GM19035 (cell line): ENCODE measurements around the gene KCNQ5.

Experiments used
- ATAC-seq: cut with Tn5 transposase; IDR thresholded peaks from one replicate; pipeline ENCODE4 v1.9.1; 2021; ENCODE audit not compliant: unreplicated experiment

The KCNQ5 gene

DNA sequence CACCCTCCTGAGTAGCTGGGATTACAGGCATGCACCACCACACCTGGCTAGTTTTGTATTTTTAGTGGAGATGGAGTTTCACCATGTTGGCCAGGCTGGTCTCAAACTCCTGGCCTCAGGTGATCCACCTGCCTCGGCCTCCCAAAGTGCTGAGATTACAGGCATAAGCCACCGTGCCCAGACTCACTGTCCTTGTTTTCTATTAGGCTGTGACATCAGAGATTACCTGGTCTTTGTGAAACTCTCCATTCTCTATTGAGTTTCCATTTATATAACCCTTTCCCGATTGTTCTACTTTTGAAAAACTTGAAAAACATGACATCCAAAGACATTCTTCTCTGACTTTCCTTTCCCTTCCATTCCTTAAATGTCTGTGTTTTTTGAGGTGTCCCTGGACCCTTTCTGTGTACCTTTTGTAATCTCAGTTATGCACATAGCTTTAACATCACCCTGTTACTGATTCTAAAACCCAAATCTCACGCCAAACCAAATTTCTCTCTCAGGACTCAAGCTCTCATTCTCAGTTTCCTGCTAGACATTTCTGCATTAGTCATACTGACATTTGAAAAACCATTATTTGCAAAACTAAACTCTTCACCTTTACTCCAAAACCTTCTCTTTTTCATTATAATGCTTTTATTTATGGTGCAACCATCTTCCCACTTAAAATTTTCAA is 466.4 kb downstream of the KCNQ5 start:
- peak; percentile 76 for ATAC-seq

- ATAC-seq = no peak
Measured at GRCh38 chr6:73104921-73105320, 483.1 kb downstream of the KCNQ5 start.

- no peak for ATAC-seq
Measured at GRCh38 chr6:73107016-73107415, 485.2 kb downstream of the KCNQ5 start.

- ATAC-seq = no peak
Measured at GRCh38 chr6:73108949-73109348, 487.1 kb downstream of the KCNQ5 start.

DNA sequence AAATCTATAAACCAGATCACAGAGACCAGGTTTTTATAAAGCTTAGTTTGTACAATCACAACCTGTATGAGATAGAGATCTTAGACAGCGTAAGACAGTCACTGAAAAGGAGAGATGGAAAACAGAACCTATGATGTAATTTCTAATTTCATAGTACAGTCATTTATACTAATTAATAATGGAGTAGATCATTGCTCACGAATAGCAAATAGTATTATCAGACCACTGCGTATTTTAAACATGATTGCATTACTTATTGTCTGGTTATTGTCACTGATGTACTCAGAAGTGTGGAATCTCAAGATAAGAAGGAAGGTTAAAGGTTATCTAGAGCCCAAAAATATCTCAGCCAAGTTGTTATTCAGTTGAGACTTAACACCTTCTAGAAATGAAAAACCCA is 487.8 kb downstream of the KCNQ5 start:
- no peak for ATAC-seq

GRCh38 chr6:73116330-73116729 is 494.5 kb downstream of the KCNQ5 start:
- no peak for ATAC-seq

- ATAC-seq = no peak
Measured at GRCh38 chr6:73121421-73121993, 499.6 kb downstream of the KCNQ5 start.

DNA sequence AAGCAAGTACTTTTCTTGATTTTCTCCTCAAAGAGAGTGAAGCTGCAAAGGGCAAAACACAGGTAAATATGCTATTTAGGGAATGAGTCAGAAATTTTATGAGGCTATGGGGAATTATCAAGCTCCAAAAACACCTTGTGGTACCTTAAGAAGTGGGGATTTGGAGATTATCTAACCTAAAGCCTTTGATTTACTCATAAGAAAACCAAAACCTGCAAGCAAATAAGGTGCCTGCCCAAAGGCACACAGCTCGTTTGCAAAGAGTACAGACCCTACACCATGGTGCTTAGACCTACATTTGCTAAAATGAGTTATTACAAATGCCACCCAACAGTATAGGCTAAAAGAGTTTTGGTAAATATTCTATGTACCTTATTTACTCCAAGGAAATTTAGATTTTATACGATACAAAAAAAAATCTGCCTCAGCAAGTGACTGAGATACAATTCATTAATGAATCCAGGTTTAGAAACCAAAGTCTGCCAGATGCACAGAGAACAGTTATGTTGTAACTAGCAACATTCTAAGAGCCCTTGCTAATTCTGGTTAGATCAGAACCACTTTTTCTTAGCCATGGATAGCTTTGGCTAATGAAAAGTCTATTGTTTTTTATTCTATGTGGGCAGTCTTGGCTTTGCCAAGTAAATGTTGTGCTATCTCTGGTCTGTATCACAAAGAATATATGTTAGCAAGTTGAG is 501.9 kb downstream of the KCNQ5 start:
- peak; percentile 91 for ATAC-seq

GRCh38 chr6:73129653-73130443 is 508.0 kb downstream of the KCNQ5 start:
- peak; percentile 98 for ATAC-seq

DNA sequence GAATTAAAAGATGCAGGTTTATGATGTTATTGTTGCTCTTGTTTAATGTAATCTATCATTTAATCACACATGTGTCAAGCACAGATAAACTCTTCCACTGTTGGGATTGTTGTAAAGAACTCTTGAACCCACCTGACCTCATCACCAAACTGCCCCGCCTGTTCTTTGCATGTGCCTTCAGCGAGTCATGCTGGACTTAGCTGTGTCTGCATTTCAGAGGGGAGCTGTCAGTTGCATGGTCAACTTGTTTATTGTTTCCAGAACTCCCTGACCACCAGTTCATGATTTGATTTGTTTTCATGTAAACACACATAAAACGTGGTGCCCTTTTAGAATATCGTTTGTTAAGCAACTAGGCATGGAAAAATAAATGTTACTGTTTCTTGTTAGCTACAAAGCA is 509.8 kb downstream of the KCNQ5 start:
- ATAC-seq = no peak

DNA sequence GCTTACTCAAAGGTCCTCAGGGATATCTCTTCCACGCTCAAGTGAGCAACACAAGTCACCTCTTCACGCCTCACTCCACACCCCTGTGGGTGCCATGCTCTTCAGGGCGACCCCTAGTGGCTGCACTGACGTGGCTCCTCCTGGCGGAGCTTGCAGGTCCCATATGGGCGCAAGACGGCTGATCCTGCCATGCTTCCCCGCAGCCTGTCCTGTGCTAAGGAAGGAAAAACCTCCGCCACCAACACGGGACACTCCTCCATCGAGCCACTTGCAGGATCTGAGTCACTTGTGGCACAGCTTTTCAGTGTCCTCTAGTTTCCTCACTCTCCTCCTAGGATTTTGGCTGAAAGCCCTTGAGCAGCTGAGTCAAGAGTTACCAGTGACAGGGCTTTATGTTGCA is 512.7 kb downstream of the KCNQ5 start:
- ATAC-seq = no peak

DNA sequence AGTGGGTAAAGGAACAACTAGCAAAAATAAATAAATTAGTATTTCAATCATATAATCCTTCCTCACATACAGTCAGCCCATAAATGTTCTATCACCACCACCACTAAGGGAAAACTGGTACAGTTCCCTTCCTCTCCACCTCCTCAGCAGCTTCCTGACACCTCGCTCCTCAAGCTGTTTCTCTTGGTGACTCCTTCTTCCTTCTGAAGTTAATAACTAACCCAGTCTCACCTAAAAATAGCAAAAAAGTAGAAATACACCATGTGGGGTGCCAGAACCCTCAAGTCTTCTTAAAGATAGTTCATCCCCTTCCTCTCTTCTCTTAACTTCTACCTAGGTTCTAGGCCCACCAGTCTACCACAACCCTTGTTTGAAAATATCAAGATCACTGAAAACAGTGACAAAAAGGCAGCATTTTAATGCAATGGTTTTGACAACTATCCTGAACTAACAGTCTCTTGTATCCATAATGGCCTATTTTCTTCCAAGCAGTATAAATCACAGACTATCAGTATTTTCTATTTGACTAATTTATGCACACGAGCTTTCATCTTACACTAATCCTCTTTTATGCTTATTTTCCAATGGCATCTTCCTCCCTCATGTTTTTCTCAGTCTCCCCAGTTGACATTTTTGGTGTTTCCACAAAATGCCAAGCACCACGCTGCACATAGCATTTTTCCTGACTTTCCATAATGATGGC is 518.0 kb downstream of the KCNQ5 start:
- ATAC-seq = no peak

- ATAC-seq = no peak
Measured at GRCh38 chr6:73143551-73143950, 521.7 kb downstream of the KCNQ5 start.

DNA sequence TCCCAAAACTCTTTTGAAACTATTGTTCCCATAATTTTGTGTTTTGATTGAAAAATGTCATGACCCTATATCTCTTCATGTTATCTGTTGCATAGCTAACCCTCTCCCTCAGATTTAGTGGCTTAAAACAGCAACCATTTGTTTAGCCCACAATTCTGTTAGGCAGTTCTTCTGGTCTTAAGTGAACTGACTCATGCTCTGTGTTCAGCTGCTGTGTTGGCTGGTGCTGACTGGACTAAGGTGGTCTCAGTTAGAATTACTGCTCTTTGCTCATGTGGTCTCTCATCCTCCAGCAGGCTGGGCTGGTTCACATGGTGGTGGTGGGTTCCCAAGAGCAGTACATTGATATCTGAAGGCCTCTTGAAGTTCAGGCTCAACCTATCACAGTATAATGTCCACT is 522.7 kb downstream of the KCNQ5 start:
- ATAC-seq = no peak

- ATAC-seq = peak; percentile 58
Measured at GRCh38 chr6:73145690-73146089, 523.8 kb downstream of the KCNQ5 start.

DNA sequence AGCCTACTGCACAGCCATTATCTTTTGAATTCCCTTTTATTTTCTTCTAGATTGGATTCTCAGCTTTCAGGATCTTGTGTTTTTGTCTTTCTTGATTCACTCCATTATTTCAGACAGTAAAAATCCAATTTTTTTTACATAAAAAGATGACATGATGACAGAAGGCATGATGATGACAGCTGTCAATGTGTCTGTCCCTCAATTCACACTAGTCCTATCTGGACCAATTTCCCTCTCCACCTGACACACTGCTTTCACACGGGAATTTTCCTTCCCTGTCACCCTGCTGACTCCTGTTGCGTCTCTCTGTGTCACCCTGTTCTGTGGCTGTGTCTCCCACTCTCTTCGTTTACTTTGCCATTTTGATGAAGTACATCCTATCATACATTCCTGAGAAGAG is 529.9 kb downstream of the KCNQ5 start:
- ATAC-seq = no peak

DNA sequence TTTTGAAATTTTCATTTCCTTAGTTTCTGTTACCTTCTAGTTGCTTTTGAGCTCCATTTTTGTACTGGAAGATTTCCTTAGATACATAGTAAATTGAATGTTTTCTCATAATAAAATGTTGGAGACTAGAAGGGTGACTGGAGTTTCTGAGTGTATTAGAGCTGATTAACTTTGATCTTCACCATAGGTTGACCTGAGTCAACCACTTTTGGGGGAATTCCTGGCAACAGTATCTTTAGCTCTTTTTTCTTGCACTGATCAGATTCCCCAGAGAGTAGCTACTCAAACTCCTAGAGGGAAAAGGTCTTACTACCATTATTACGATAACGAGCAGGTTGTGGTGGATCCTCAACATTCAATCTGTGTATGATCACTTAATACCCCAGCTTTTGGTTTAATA is 530.7 kb downstream of the KCNQ5 start:
- no peak for ATAC-seq

DNA sequence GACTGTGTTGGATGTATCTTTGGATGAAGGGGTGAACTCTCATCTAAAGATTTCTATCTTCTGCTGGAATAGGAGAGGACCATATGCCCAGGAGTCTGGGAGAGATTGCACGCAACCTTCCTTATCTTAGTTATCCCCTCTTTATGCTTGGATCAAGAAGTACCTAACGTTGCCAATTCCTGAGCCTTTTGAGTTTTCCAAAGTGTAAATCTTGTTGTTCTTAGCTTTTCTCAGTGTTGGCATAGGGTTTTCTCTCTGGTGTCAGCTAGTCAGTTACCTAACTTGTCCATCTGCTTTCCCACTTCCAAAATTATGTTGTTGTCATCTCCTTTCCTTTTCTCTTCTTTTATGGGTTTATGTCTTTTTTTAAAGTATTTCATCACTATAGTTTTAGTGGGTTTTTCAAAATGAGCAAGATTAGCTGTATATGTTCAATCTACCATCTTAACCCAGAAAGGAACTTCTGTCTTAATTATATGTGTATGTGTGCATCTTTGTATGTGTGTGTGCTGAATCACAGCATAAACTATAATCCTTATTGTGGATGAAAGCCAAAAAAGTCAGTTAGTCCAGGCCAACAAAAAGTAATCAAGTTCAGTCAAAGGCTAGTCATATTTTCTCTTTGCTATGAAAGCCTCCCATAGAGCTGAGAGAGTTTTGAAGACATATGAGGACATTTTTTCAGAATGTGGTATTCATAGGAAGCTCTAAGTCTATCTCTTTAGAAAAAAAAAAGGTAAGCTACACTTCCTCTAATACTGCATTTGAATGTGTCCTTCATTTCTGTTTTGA is 531.3 kb downstream of the KCNQ5 start:
- ATAC-seq = no peak

DNA sequence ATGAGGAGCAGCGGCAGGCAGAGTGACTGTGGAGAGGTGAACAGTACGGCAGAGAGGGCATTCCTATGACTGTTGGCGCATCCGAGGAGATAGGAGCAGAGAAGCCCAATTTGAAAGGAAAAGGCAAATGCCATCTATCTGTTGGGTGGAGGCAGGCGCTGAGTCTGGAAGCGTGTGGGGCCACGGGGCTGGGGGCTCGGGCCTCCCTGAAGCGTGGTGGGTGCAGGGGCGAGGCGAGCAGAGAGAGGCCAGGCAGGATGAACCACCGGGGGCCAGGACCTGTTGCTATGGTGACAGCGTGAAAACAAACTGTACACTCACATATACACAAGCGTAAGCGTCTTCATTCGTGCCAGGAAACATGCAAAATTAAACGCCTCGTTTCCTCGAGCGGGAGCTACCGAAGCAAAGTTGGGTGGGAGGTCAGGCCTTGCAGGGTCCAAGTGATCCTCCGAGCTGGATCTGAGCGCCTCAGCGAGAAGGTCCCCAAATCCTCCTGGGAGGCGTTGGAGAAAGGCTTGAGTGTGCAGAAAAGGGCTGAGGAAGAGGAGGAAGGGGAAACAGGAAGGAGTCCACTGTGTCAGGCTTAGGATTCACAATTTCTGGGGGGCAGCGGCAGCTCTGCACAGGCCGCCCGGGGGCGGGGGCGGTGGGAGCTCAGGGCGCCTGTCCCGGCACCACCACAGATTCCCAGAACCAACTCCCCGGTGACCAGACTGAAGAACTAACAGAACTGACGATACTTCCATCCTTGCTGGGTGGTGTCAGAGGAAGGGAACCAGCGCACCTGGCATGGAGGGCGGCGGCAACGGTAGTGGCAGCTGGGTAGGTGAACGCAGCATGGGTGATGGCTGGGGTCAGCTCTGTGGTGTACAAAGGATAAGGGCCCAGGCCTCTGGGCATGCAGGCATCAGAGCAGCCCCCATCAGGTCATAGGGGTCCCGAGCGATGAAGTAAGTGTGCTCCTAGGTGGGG is 535.2 kb downstream of the KCNQ5 start:
- no peak for ATAC-seq
